ENCODE data around the gene MTNR1B.
A peak's percentile ranks its signal among the peaks of the same experiment; 100 is the strongest.

MTNR1B gene

GRCh38 chr11:93025558-93026255 lies 56.3 kb downstream of the MTNR1B start:
- intact Hi-C loops (cut with DNase I): no loop called here
- peak in 1 of 42 donors; percentile 47 for DNase-seq

- intact Hi-C loops (cut with DNase I): no loop called here
Measured at GRCh38 chr11:93028960-93029522, 59.6 kb downstream of the MTNR1B start.

DNA sequence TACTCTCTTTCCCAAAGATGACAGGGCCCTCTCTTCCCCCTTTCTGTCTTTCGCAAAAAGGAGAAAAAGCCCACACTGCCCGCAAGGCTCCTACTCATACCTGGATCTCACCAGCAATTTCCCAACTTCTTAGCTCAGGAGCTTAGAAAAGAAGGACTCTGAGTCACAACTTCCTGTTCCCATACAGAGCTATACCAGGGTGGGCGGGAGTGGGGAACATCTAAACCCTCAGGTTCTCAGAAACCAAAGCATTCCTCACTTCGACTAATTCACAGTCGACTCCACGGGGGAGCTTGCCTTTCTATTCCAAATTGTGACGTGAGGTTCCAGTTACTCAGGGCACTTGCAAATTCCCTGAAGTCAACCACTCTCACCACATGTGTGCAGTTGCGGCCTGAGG lies 61.9 kb downstream of the MTNR1B start:
- peak in 35 of 42 donors; percentile 6 to 85 (median 44) for DNase-seq
- intact Hi-C loops (cut with DNase I): no loop called here

More at GRCh38 chr11:93028960-93029522, 59.6 kb downstream of the MTNR1B start:
- no peak for DNase-seq

Measured in head of caudate nucleus (tissue), 42 donors.